Measurements from ENCODE around the gene HOOK2.

HOOK2 gene

GRCh38 chr19:12793290-12794195 is 18.2 kb upstream of the HOOK2 start:
- DNase-seq = peak; percentile 92 to 94 (median 94)
- H3K9me3 ChIP-seq (ENCODE audit: control insufficient read depth, low read length) = no peaks in the 10 kb centered on the region
- H3K4me1 ChIP-seq (ENCODE audit: control insufficient read depth, insufficient read depth, low read length, poor library complexity, severe bottlenecking) = peaks cover 42% of the 10 kb centered on the region
- H3K36me3 ChIP-seq (ENCODE audit: control insufficient read depth, insufficient read depth, low read length) = peaks cover 16% of the 10 kb centered on the region
- H3K4me3 ChIP-seq (ENCODE audit: insufficient read depth, low read depth, low read length, poor library complexity, severe bottlenecking) = peak overlapping the region; percentile 100
- peak overlapping the region; percentile 99 for H3K27ac ChIP-seq (ENCODE audit: insufficient read depth, low read length, poor library complexity, severe bottlenecking)
- H3K27me3 ChIP-seq (replicated peaks; ENCODE audit: control insufficient read depth, insufficient read depth, low read length, poor library complexity, severe bottlenecking) = no peaks in the 10 kb centered on the region

DNA sequence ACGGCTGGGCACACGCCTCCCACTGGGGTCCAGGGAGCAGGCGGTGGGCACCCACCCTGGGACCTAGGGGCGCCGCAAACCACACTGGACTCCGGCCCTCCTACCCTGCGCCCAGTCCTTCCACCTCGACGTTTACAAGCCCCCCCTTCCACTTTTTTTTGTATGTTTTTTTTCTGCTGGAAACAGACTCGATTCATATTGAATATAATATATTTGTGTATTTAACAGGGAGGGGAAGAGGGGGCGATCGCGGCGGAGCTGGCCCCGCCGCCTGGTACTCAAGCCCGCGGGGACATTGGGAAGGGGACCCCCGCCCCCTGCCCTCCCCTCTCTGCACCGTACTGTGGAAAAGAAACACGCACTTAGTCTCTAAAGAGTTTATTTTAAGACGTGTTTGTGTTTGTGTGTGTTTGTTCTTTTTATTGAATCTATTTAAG is 17.5 kb upstream of the HOOK2 start:
- Histone ChIP-seq H3K4me3 (ENCODE audit: insufficient read depth, low read depth, low read length, poor library complexity, severe bottlenecking) (peak overlapping the region; percentile 100), H3K27me3 (replicated peaks; ENCODE audit: control insufficient read depth, insufficient read depth, low read length, poor library complexity, severe bottlenecking) (no peaks in the 10 kb centered on the region), H3K9me3 (ENCODE audit: control insufficient read depth, low read length) (no peaks in the 10 kb centered on the region), H3K4me1 (ENCODE audit: control insufficient read depth, insufficient read depth, low read length, poor library complexity, severe bottlenecking) (peaks cover 46% of the 10 kb centered on the region), H3K27ac (ENCODE audit: insufficient read depth, low read length, poor library complexity, severe bottlenecking) (peak overlapping the region; percentile 99), H3K36me3 (ENCODE audit: control insufficient read depth, insufficient read depth, low read length) (peaks cover 16% of the 10 kb centered on the region)
- DNase-seq = peak in 1 of 3 donors; percentile 50

DNA sequence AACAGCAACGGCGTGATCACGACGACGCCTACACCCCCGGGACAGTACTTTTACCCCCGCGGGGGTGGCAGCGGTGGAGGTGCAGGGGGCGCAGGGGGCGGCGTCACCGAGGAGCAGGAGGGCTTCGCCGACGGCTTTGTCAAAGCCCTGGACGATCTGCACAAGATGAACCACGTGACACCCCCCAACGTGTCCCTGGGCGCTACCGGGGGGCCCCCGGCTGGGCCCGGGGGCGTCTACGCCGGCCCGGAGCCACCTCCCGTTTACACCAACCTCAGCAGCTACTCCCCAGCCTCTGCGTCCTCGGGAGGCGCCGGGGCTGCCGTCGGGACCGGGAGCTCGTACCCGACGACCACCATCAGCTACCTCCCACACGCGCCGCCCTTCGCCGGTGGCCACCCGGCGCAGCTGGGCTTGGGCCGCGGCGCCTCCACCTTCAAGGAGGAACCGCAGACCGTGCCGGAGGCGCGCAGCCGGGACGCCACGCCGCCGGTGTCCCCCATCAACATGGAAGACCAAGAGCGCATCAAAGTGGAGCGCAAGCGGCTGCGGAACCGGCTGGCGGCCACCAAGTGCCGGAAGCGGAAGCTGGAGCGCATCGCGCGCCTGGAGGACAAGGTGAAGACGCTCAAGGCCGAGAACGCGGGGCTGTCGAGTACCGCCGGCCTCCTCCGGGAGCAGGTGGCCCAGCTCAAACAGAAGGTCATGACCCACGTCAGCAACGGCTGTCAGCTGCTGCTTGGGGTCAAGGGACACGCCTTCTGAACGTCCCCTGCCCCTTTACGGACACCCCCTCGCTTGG is 16.9 kb upstream of the HOOK2 start:
- Histone ChIP-seq H3K4me3 (ENCODE audit: insufficient read depth, low read depth, low read length, poor library complexity, severe bottlenecking) (peak overlapping the region; percentile 100), H3K9me3 (ENCODE audit: control insufficient read depth, low read length) (no peaks in the 10 kb centered on the region), H3K36me3 (ENCODE audit: control insufficient read depth, insufficient read depth, low read length) (peaks cover 16% of the 10 kb centered on the region), H3K27ac (ENCODE audit: insufficient read depth, low read length, poor library complexity, severe bottlenecking) (peak overlapping the region; percentile 99), H3K4me1 (ENCODE audit: control insufficient read depth, insufficient read depth, low read length, poor library complexity, severe bottlenecking) (peaks cover 46% of the 10 kb centered on the region), H3K27me3 (replicated peaks; ENCODE audit: control insufficient read depth, insufficient read depth, low read length, poor library complexity, severe bottlenecking) (no peaks in the 10 kb centered on the region)
- DNase-seq = peak; percentile 47 to 63 (median 58)

GRCh38 chr19:12791345-12792050 is 16.1 kb upstream of the HOOK2 start, which contains the start of gene JUNB:
TSS of gene JUNB (plus strand) at chr19:12791486. CDS start at chr19:12791772, 286 bp downstream.
- peak; percentile 95 to 97 (median 95) for DNase-seq
- Histone ChIP-seq H3K4me3 (ENCODE audit: insufficient read depth, low read depth, low read length, poor library complexity, severe bottlenecking) (peak within 1 kb of the TSS; percentile 100), H3K27me3 (replicated peaks; ENCODE audit: control insufficient read depth, insufficient read depth, low read length, poor library complexity, severe bottlenecking) (no peaks in the 10 kb centered on the region), H3K27ac (ENCODE audit: insufficient read depth, low read length, poor library complexity, severe bottlenecking) (peak within 1 kb of the TSS; percentile 99), H3K9me3 (ENCODE audit: control insufficient read depth, low read length) (no peaks in the 10 kb centered on the region), H3K36me3 (ENCODE audit: control insufficient read depth, insufficient read depth, low read length) (peaks cover 16% of the 10 kb centered on the region), H3K4me1 (ENCODE audit: control insufficient read depth, insufficient read depth, low read length, poor library complexity, severe bottlenecking) (peaks cover 49% of the 10 kb centered on the region)

- H3K27me3 ChIP-seq (replicated peaks; ENCODE audit: control insufficient read depth, insufficient read depth, low read length, poor library complexity, severe bottlenecking) = no peaks in the 10 kb centered on the region
- peak overlapping the region; percentile 100 for H3K4me3 ChIP-seq (ENCODE audit: insufficient read depth, low read depth, low read length, poor library complexity, severe bottlenecking)
- H3K27ac ChIP-seq (ENCODE audit: insufficient read depth, low read length, poor library complexity, severe bottlenecking) = peak overlapping the region; percentile 99
- no peaks in the 10 kb centered on the region for H3K9me3 ChIP-seq (ENCODE audit: control insufficient read depth, low read length)
- H3K36me3 ChIP-seq (ENCODE audit: control insufficient read depth, insufficient read depth, low read length) = peaks cover 16% of the 10 kb centered on the region
- H3K4me1 ChIP-seq (ENCODE audit: control insufficient read depth, insufficient read depth, low read length, poor library complexity, severe bottlenecking) = peaks cover 49% of the 10 kb centered on the region
- peak in 1 of 3 donors; percentile 9 for DNase-seq
These were observed 15.4 kb upstream of the HOOK2 start for GRCh38 chr19:12790628-12791344.

- H3K27ac ChIP-seq (ENCODE audit: insufficient read depth, low read length, poor library complexity, severe bottlenecking) = peak overlapping the region; percentile 99
- peaks cover 16% of the 10 kb centered on the region for H3K36me3 ChIP-seq (ENCODE audit: control insufficient read depth, insufficient read depth, low read length)
- H3K4me3 ChIP-seq (ENCODE audit: insufficient read depth, low read depth, low read length, poor library complexity, severe bottlenecking) = peak overlapping the region; percentile 100
- no peaks in the 10 kb centered on the region for H3K9me3 ChIP-seq (ENCODE audit: control insufficient read depth, low read length)
- H3K27me3 ChIP-seq (replicated peaks; ENCODE audit: control insufficient read depth, insufficient read depth, low read length, poor library complexity, severe bottlenecking) = no peaks in the 10 kb centered on the region
- H3K4me1 ChIP-seq (ENCODE audit: control insufficient read depth, insufficient read depth, low read length, poor library complexity, severe bottlenecking) = peaks cover 51% of the 10 kb centered on the region
- DNase-seq = peak; percentile 89 to 92 (median 91)
These were observed 14.7 kb upstream of the HOOK2 start for GRCh38 chr19:12789904-12790619.

DNA sequence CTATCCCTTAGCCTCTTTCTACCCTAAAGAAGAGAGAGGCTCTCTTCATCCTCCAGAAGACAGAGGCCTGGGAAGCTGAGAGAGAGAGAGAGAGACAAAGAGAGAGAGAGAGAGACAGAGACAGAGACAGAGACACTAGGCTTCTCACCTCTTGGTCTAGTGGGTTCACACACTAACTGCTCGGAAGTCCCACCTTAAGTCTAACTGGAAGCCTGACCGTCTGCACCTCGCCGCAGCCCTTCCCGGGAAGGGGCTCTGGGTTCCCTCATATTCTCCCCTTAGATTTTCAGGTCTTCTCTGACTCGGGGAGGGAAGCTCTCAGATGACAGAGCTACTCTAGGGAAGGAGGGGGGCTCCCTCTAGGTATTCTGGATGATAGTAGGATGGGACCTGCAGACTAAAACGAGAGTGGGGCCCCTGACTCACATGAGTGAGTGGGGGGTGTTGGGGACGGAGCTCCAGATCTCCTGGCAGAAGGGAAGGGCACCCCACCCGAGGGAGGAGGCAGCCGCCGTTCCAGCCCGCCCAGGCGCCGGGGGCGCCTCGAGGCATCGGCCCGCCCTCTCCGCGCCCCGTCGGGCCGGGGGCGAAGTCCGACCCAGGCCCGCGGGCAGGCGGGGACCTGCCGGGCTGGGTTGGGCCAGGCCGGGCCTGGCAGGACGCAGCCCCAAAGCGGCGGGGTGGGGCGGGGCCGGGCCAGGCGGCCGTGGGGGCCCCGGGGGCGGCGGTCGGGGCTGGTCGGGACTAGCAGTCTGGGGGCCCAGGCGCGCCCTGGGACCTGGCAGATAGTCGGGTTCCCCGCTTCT is 13.9 kb upstream of the HOOK2 start:
- no peak for DNase-seq
- H3K4me1 ChIP-seq (ENCODE audit: control insufficient read depth, insufficient read depth, low read length, poor library complexity, severe bottlenecking) = peaks cover 50% of the 10 kb centered on the region
- H3K36me3 ChIP-seq (ENCODE audit: control insufficient read depth, insufficient read depth, low read length) = peaks cover 16% of the 10 kb centered on the region
- no peaks in the 10 kb centered on the region for H3K9me3 ChIP-seq (ENCODE audit: control insufficient read depth, low read length)
- H3K27me3 ChIP-seq (replicated peaks; ENCODE audit: control insufficient read depth, insufficient read depth, low read length, poor library complexity, severe bottlenecking) = no peaks in the 10 kb centered on the region
- H3K27ac ChIP-seq (ENCODE audit: insufficient read depth, low read length, poor library complexity, severe bottlenecking) = peak overlapping the region; percentile 99
- H3K4me3 ChIP-seq (ENCODE audit: insufficient read depth, low read depth, low read length, poor library complexity, severe bottlenecking) = peak overlapping the region; percentile 100

GRCh38 chr19:12788682-12789097 is 13.3 kb upstream of the HOOK2 start:
- no peaks in the 10 kb centered on the region for H3K27me3 ChIP-seq (replicated peaks; ENCODE audit: control insufficient read depth, insufficient read depth, low read length, poor library complexity, severe bottlenecking)
- H3K36me3 ChIP-seq (ENCODE audit: control insufficient read depth, insufficient read depth, low read length) = peaks cover 16% of the 10 kb centered on the region
- no peaks in the 10 kb centered on the region for H3K9me3 ChIP-seq (ENCODE audit: control insufficient read depth, low read length)
- DNase-seq = peak; percentile 50 to 56 (median 51)
- no peak overlapping the region for H3K4me3 ChIP-seq (ENCODE audit: insufficient read depth, low read depth, low read length, poor library complexity, severe bottlenecking)
- peak overlapping the region; percentile 99 for H3K27ac ChIP-seq (ENCODE audit: insufficient read depth, low read length, poor library complexity, severe bottlenecking)
- H3K4me1 ChIP-seq (ENCODE audit: control insufficient read depth, insufficient read depth, low read length, poor library complexity, severe bottlenecking) = peaks cover 52% of the 10 kb centered on the region

Measured in effector memory CD4-positive, alpha-beta T cell (primary cell).